SJCRH30 (cell line): ENCODE measurements around the gene SERP1. TPM values are rescaled to one million over a fixed set of nuclear protein-coding genes. Genes with fewer than 3 reads are reported as not detected.
"Not testable (repeated sequence)": the region's sequence is repeated elsewhere in the genome, so short reads cannot be mapped to it uniquely, and the experiment has no call there.

Experiments
- DNase-seq, 2 experiments: peaks; one replicate each; pipeline ENCODE4 v3.0.0-alpha.2; 2015 to 2020
- H3K27ac ChIP-seq: fragments of 250-450 bp; sonication (Bioruptor Pico); 2 replicates; pipeline ENCODE4 v1.5.1; 2020; ENCODE audit warnings: mild to moderate bottlenecking, moderate library complexity
- H3K27me3 ChIP-seq: fragments of 250-450 bp; sonication (Bioruptor Pico); 2 replicates; pipeline ENCODE4 v1.5.1; 2020; ENCODE audit warnings: mild to moderate bottlenecking, moderate library complexity
- H3K36me3 ChIP-seq: fragments of 250-450 bp; sonication (Bioruptor Pico); 2 replicates; pipeline ENCODE4 v1.5.1; 2020; ENCODE audit warnings: mild to moderate bottlenecking, moderate library complexity
- H3K4me1 ChIP-seq: fragments of 250-450 bp; sonication (Bioruptor Pico); 2 replicates; pipeline ENCODE4 v1.5.1; 2020; ENCODE audit warnings: mild to moderate bottlenecking, moderate library complexity
- H3K4me3 ChIP-seq: fragments of 250-450 bp; sonication (Bioruptor Pico); 2 replicates; pipeline ENCODE4 v1.5.1; 2020; ENCODE audit warnings: mild to moderate bottlenecking, moderate library complexity
- H3K9me3 ChIP-seq: fragments of 250-450 bp; sonication (Bioruptor Pico); replicated peaks from 2 replicates; pipeline ENCODE4 v1.5.1; 2020; ENCODE audit warnings: mild to moderate bottlenecking, moderate library complexity
- total RNA-seq: library from RNA; depleted of rRNA; stranded (reverse); fragments of >200 nt; shearing (Covaris generic); gene quantifications from 2 replicates; pipeline ENCODE4 v1.2.3, GENCODE V29; 2014

SERP1 gene
- total RNA-seq, 1 experiment from 2014 or later, result 80.3 TPM

- Histone ChIP-seq H3K27me3 (no peaks in the 10 kb centered on the region), H3K4me1 (peaks cover 6% of the 10 kb centered on the region), H3K27ac (no peak overlapping the region), H3K9me3 (peaks cover 3% of the 10 kb centered on the region; the same call in 1 of the 2 replicates), H3K36me3 (no peaks in the 10 kb centered on the region), H3K4me3 (no peak overlapping the region)
- no peak for DNase-seq
These were observed 25.9 kb downstream of the SERP1 start for GRCh38 chr3:150520408-150520807.

- no peak for DNase-seq
- Histone ChIP-seq H3K4me1 (peaks cover 6% of the 10 kb centered on the region), H3K4me3 (no peak overlapping the region), H3K36me3 (no peaks in the 10 kb centered on the region), H3K27ac (no peak overlapping the region), H3K9me3 (peaks cover 3% of the 10 kb centered on the region; the same call in 1 of the 2 replicates), H3K27me3 (no peaks in the 10 kb centered on the region)
These were observed 27.3 kb downstream of the SERP1 start for GRCh38 chr3:150519026-150519425.

GRCh38 chr3:150515210-150515609, 31.1 kb downstream of the SERP1 start:
- peaks cover 3% of the 10 kb centered on the region; the same call in 1 of the 2 replicates for H3K9me3 ChIP-seq
- DNase-seq, result no peak
- no peaks in the 10 kb centered on the region for H3K27me3 ChIP-seq

DNA sequence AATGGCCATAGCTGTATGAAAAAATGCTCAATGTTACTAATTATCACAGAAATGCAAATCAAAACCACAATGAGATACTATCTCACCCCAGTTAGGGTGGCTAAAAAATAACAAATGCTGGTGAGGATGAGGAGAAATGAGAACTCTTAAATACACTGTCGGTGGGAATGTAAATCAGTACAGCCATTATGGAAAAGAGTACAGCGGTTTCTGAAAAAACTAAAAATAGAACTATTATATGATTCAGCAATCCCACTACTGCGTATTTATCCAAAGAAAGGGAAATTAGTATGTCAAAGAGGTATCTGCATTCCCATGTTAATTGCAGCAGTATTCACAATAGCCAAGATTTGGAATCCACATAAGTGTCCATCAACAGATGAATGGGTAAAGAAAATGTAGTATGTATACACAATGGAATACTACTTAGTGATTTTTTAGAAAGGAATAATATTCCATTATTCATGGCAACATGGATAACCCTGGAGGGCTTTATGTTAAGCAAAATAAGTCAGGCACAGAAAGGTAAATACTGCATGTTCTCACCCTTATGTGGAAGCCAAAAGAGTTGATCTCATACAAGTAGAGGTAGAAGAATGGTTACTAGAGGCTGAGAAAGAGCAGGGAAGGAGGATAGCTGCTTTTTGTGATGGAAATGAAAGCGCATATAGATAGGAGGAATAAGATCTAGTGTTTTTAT, 35.0 kb downstream of the SERP1 start:
- Histone ChIP-seq H3K27ac (no peak overlapping the region), H3K4me1 (no peaks in the 10 kb centered on the region), H3K36me3 (no peaks in the 10 kb centered on the region), H3K27me3 (no peaks in the 10 kb centered on the region), H3K4me3 (no peak overlapping the region), H3K9me3 (no peaks in the 10 kb centered on the region)
- DNase-seq, result no peak

More at GRCh38 chr3:150515210-150515609, 31.1 kb downstream of the SERP1 start:
- no peak overlapping the region for H3K27ac ChIP-seq
- H3K4me1 ChIP-seq, result no peaks in the 10 kb centered on the region
- no peak overlapping the region for H3K4me3 ChIP-seq
- no peaks in the 10 kb centered on the region for H3K36me3 ChIP-seq

- H3K27me3 ChIP-seq, result no peaks in the 10 kb centered on the region
- no peak overlapping the region for H3K27ac ChIP-seq
- no peaks in the 10 kb centered on the region for H3K4me1 ChIP-seq
- no peaks in the 10 kb centered on the region for H3K36me3 ChIP-seq
- H3K9me3 ChIP-seq, result peaks cover 4% of the 10 kb centered on the region; the same call in 1 of the 2 replicates
- no peak overlapping the region for H3K4me3 ChIP-seq
- DNase-seq, result no peak
These were observed 36.5 kb downstream of the SERP1 start for GRCh38 chr3:150509780-150510179.

DNA sequence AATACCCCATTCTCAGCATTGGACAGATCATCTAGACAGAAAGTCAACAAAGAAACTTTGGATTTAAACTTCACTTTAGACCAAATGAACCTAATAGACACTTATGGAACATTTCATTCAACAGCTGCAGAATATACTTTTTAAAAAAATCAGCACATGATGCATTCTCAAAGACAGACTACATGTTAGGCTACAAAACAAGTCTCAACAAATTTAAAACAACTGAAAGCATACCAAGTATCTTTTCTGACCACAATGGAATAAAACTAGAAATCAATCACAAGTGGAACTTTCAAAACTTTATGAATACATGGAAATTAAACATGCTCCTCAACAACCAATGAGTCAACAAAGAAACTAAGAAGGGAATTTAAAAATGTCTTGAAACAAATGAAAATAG, 37.9 kb downstream of the SERP1 start:
- H3K27me3 ChIP-seq, result no peaks in the 10 kb centered on the region
- H3K4me1 ChIP-seq, result no peaks in the 10 kb centered on the region
- no peak for DNase-seq
- no peaks in the 10 kb centered on the region for H3K36me3 ChIP-seq
- H3K27ac ChIP-seq, result no peak overlapping the region
- H3K9me3 ChIP-seq, result peaks cover 4% of the 10 kb centered on the region; the same call in 1 of the 2 replicates
- H3K4me3 ChIP-seq, result no peak overlapping the region

GRCh38 chr3:150504483-150504882, 41.8 kb downstream of the SERP1 start:
- no peak for DNase-seq
- no peak overlapping the region for H3K4me3 ChIP-seq
- no peaks in the 10 kb centered on the region for H3K4me1 ChIP-seq
- H3K27me3 ChIP-seq, result no peaks in the 10 kb centered on the region
- H3K27ac ChIP-seq, result no peak overlapping the region
- no peaks in the 10 kb centered on the region for H3K36me3 ChIP-seq
- peaks cover 4% of the 10 kb centered on the region for H3K9me3 ChIP-seq

DNA sequence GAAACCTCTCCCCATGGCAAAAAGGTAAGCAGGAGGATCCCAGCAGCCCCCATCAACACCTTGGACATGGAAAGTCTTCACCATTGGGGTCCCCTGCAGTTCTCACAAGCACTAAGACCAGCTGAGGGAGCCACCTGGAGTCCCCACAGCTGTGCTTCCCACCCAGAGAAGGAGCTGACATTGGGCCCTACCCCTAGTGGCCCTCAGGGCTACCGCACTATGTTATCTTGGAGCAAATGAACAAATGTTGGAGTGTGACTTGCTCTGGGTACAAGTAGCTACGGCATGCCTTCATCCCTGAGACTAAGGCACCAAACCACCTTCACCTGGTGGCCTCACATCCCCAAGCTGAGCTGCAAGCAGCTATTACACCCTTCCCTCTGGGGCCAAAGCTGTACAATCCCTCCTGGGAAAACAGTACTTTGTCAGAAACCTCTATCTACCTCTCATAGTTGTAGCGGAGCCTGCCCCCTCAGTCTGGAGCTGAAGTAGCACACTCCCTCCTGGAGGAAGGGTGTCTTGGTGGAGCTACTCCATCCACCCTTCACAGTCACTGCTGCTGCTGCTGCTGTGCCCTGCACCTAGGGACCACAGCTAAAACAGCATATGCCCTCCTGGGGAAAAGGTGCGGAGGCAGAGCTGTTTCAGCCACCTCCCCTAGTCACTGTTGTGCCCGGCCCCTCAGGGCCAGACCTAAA, 42.7 kb downstream of the SERP1 start:
- Histone ChIP-seq H3K4me1 (no peaks in the 10 kb centered on the region), H3K9me3 (peaks cover 4% of the 10 kb centered on the region), H3K36me3 (no peaks in the 10 kb centered on the region), H3K4me3 (no peak overlapping the region), H3K27me3 (no peaks in the 10 kb centered on the region), H3K27ac (no peak overlapping the region)
- no peak for DNase-seq

GRCh38 chr3:150500960-150501359, 45.3 kb downstream of the SERP1 start:
- not testable (repeated sequence) for H3K27ac ChIP-seq, DNase-seq, H3K27me3 ChIP-seq, H3K36me3 ChIP-seq, H3K4me3 ChIP-seq, H3K4me1 ChIP-seq, H3K9me3 ChIP-seq

DNA sequence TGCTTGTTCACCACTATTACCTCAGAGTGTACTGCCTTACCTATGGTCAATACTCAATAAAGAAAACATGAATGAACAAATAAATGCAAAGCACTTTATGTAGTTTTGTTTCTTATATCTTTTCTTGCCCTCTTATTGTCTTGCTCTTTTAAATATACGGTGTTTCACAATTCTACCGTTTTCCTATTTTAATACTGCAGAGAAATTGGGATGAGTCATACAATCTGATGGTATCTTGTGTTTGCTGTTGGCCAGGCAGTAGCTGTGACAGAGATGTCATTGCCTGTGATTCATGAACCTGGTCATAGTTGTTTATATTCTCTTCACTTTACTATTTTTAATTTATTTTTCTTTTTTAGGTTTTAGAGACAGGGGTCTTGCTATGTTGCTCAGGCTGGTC, 48.3 kb downstream of the SERP1 start:
- H3K9me3 ChIP-seq, result no peaks in the 10 kb centered on the region; the same call in 1 of the 2 replicates
- no peak overlapping the region for H3K4me3 ChIP-seq
- H3K27me3 ChIP-seq, result no peaks in the 10 kb centered on the region
- H3K4me1 ChIP-seq, result peaks cover 5% of the 10 kb centered on the region
- H3K36me3 ChIP-seq, result no peaks in the 10 kb centered on the region
- no peak for DNase-seq
- no peak overlapping the region for H3K27ac ChIP-seq

DNA sequence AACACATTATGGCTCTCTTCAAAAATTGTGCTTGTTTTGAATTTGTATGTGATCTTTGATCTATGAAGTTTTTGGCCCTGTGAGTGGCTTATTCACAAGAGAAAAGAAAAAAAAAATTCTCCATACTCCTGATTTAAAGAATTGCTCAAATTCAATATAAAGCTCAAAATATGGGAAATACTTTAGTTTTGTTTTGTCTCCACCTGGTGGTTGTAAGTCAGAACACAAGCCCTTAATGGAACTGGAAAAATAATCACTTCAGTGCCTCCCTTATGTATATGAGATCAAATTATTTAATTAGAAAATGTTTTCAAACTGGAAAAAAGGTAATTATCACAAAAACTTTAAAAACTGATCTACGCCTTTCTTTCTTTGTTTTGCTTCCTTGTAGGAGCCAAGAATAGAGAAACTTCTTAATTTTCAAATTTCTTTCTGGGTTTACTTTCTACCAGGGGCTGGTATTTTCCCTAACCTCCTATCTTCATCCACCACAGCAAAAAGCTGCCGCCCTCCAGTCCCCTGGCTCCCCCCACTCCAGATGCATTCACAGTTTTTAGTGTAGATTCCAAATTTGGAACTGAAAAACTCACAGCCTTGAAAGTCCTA, 50.6 kb downstream of the SERP1 start:
- DNase-seq, result peak in 1 of 2 experiments; percentile 77
- Histone ChIP-seq H3K4me3 (no peak overlapping the region), H3K27ac (no peak overlapping the region; the same call in 1 of the 2 replicates), H3K27me3 (no peaks in the 10 kb centered on the region), H3K36me3 (no peaks in the 10 kb centered on the region), H3K4me1 (peaks cover 5% of the 10 kb centered on the region), H3K9me3 (no peaks in the 10 kb centered on the region)

GRCh38 chr3:150495149-150495548, 51.1 kb downstream of the SERP1 start:
- Histone ChIP-seq H3K27ac (no peak overlapping the region; the same call in 1 of the 2 replicates), H3K36me3 (no peaks in the 10 kb centered on the region), H3K4me1 (peaks cover 5% of the 10 kb centered on the region), H3K27me3 (no peaks in the 10 kb centered on the region), H3K9me3 (no peaks in the 10 kb centered on the region), H3K4me3 (no peak overlapping the region)
- peak in 1 of 2 experiments; percentile 38 for DNase-seq

DNA sequence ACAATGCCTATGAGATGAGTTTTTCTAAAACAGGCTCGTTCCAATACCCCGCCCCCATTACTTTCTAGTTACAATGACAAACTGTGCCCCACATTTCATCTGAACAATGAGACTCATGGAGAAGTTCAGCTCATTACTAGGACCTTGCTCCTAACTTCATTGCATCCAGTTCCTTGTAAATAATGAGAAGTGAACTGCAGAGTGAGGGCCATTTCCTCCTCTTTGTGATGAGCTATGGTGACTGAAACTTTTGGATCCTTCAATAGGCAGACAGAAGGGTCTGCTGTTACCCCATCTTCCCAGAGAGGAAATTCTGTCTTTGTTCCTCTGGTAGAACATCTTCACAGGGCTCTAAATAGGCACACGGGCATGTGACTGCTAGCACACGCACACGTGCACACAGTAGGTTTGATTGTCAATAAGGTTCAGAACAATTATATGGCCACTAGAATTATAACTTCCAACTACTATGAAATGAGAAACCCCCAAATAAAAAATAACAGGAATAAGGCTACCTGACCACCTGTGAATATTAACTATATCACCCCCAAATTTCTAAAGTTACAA, 51.8 kb downstream of the SERP1 start:
- Histone ChIP-seq H3K27me3 (no peaks in the 10 kb centered on the region), H3K9me3 (no peaks in the 10 kb centered on the region), H3K4me3 (no peak overlapping the region), H3K4me1 (peaks cover 5% of the 10 kb centered on the region), H3K36me3 (no peaks in the 10 kb centered on the region), H3K27ac (no peak overlapping the region)
- DNase-seq, result no peak
